Naive thymus-derived CD4-positive, alpha-beta T cell (primary cell): Measurements from ENCODE around the gene RAB44. TPM values are rescaled to one million over a fixed set of nuclear protein-coding genes. Genes with fewer than 3 reads are reported as not detected.

ENCODE experiments used
- ATAC-seq: fragments of 150-1000 bp; cut with Tn5 transposase; 2 replicates; pipeline ENCODE4 v1.10.0; 2021; ENCODE audit warnings: mild to moderate bottlenecking, moderate library complexity
- CTCF ChIA-PET: fragments of 350-600 bp; sonication (Branson Sonifier 250); formaldehyde crosslinking; loops from one replicate; lab custom pipeline; 2021; ENCODE audit warnings: antibody characterized with exemption; lab: Charles Lee
- POLR2A ChIA-PET: fragments of 350-600 bp; sonication (Branson Sonifier 250); formaldehyde crosslinking; loops from one replicate; lab custom pipeline; 2021; ENCODE audit warnings: antibody characterized with exemption, inconsistent platforms; lab: Charles Lee
- DNase-seq, 9 donors: peaks; one replicate each; pipeline versions ENCODE4 v3.0.0 to v3.0.0-alpha.2; 2020 to 2022; ENCODE audit warnings: mixed read lengths in 1 of 9
- H3K27ac ChIP-seq: one replicate; pipeline ENCODE4 v1.7.0; 2013; ENCODE audit warnings: mild to moderate bottlenecking, low read depth, low read length, moderate library complexity
- H3K27me3 ChIP-seq, 2 donors: one replicate each; pipeline ENCODE4 v1.7.0; 2013; ENCODE audit warnings: low read length in 2 of 2, mild to moderate bottlenecking in 2 of 2, moderate library complexity in 2 of 2; ENCODE audit not compliant: control insufficient read depth in 2 of 2, insufficient read depth in 2 of 2
- H3K36me3 ChIP-seq, 3 experiments: 1 replicate in 2 of 3; 2 replicates in 1 of 3; pipeline ENCODE4 v1.7.0; 2013; ENCODE audit warnings: low read length in 3 of 3, mild to moderate bottlenecking in 3 of 3, moderate library complexity in 1 of 3; ENCODE audit not compliant: insufficient read depth in 3 of 3, control insufficient read depth in 2 of 3
- H3K4me1 ChIP-seq, 2 donors: one replicate each; pipeline ENCODE4 v1.7.0; 2013; ENCODE audit warnings: low read length in 2 of 2, mild to moderate bottlenecking in 2 of 2, moderate library complexity in 1 of 2; ENCODE audit not compliant: control insufficient read depth in 2 of 2, insufficient read depth in 2 of 2
- H3K4me3 ChIP-seq: 2 replicates; pipeline ENCODE4 v1.7.0; 2013; ENCODE audit warnings: mild to moderate bottlenecking, low read length
- H3K9me3 ChIP-seq, 3 experiments: 1 replicate in 2 of 3; 2 replicates in 1 of 3; pipeline ENCODE4 v1.7.0; 2013; ENCODE audit warnings: low read length in 3 of 3; ENCODE audit not compliant: control insufficient read depth in 2 of 3
- H3K27ac Mint-ChIP-seq, 9 donors: one replicate each; pipeline ENCODE4 v1.8.0; 2020 to 2022; ENCODE audit warnings: mixed read lengths in 9 of 9, mild to moderate bottlenecking in 8 of 9, moderate library complexity in 5 of 9, inconsistent platforms in 2 of 9
- H3K27me3 Mint-ChIP-seq, 5 donors: one replicate each; pipeline ENCODE4 v1.8.0; 2021 to 2022; ENCODE audit warnings: mixed read lengths in 5 of 5, mild to moderate bottlenecking in 1 of 5
- H3K36me3 Mint-ChIP-seq, 5 donors: one replicate each; pipeline ENCODE4 v1.8.0; 2020 to 2022; ENCODE audit warnings: mixed read lengths in 5 of 5, mild to moderate bottlenecking in 3 of 5, inconsistent platforms in 1 of 5
- H3K4me1 Mint-ChIP-seq, 7 donors: one replicate each; pipeline ENCODE4 v1.8.0; 2020 to 2022; ENCODE audit warnings: mixed read lengths in 7 of 7, mild to moderate bottlenecking in 3 of 7, inconsistent platforms in 1 of 7
- H3K4me3 Mint-ChIP-seq, 10 donors: one replicate each; pipeline ENCODE4 v1.8.0; 2020 to 2022; ENCODE audit warnings: mild to moderate bottlenecking in 10 of 10, mixed read lengths in 10 of 10, moderate library complexity in 6 of 10, inconsistent platforms in 2 of 10
- H3K9me3 Mint-ChIP-seq, 11 donors: one replicate each; pipeline ENCODE4 v1.8.0; 2020 to 2022; ENCODE audit warnings: mixed read lengths in 11 of 11, mild to moderate bottlenecking in 4 of 11, inconsistent platforms in 1 of 11, moderate library complexity in 1 of 11
- intact Hi-C, 2 donors: fragments of 100-400 bp; cut with micrococcal nuclease; formaldehyde crosslinking; loops; one replicate each; pipeline ENCODE4 v1.15.1; 2023
- polyA plus RNA-seq, 2 donors: library from polyadenylated mRNA; unstranded; fragments of 300-500 nt; fragmentation: Illumina TruSeq; gene quantifications; one replicate each; pipeline ENCODE4 v1.2.3, GENCODE V29; 2021
- total RNA-seq, 6 experiments: library from RNA in 5 of 6; stranded (reverse) in 5 of 6; gene quantifications; 1 replicate in 5 of 6; 2 replicates in 1 of 6; pipeline ENCODE4 v1.2.3 and lab custom pipeline; 2021 to 2026

RAB44 gene
- total and polyA plus RNA-seq, 7 experiments from 2014 or later, result 0.07 to 10.1 (median 1.8) TPM; not detected in 4

- Mint-ChIP-seq H3K9me3 (peaks cover 0 to 1% (median 0%) of the 10 kb centered on the region in 11 donors), H3K27ac (no peak overlapping the region), H3K4me3 (no peak overlapping the region), H3K36me3 (no peaks in the 10 kb centered on the region), H3K27me3 (peaks cover 0 to 6% (median 0%) of the 10 kb centered on the region in 5 donors), H3K4me1 (peaks cover 0 to 24% (median 16%) of the 10 kb centered on the region in 7 donors)
- no peak for DNase-seq
- Histone ChIP-seq H3K4me1 (peaks cover 0 to 17% of the 10 kb centered on the region in 2 donors), H3K27me3 (no peaks in the 10 kb centered on the region), H3K27ac (no peak overlapping the region), H3K9me3 (no peaks in the 10 kb centered on the region), H3K4me3 (no peak overlapping the region), H3K36me3 (no peaks in the 10 kb centered on the region)
- POLR2A ChIA-PET, result no interaction called here
- CTCF ChIA-PET, result interaction anchor here (0.5 to 0.7 kb wide), 3 partner anchors 93 to 361 kb away, joined by 3 to 6 read pairs (median 4); no protein-coding TSS in a partner anchor
- intact Hi-C loops, result no loop called here
- ATAC-seq, result no peak
Observed at GRCh38 chr6:36666287-36666686, 31.3 kb upstream of the RAB44 start.

- intact Hi-C loops, result no loop called here
- Histone ChIP-seq H3K9me3 (no peaks in the 10 kb centered on the region), H3K27ac (no peak overlapping the region), H3K4me1 (peaks cover 0 to 15% of the 10 kb centered on the region in 2 donors), H3K36me3 (no peaks in the 10 kb centered on the region), H3K4me3 (no peak overlapping the region), H3K27me3 (no peaks in the 10 kb centered on the region)
- H3K36me3 Mint-ChIP-seq, result no peaks in the 10 kb centered on the region
- peaks cover 0 to 1% (median 0%) of the 10 kb centered on the region in 11 donors for H3K9me3 Mint-ChIP-seq
- H3K27ac Mint-ChIP-seq, result peak overlapping the region in 1 of 9 donors; percentile 23
- ATAC-seq (peak; percentile 56), DNase-seq (no peak)
- ChIA-PET POLR2A (interaction anchor here (0.6 kb wide), 1 partner anchor 16 kb away, joined by 3 read pairs; no protein-coding TSS in a partner anchor), CTCF (interaction anchor here (0.7 kb wide), 1 partner anchor 92 kb away, joined by 4 read pairs; no protein-coding TSS in a partner anchor)
- H3K4me3 Mint-ChIP-seq, result no peak overlapping the region
- H3K4me1 Mint-ChIP-seq, result peaks cover 0 to 23% (median 16%) of the 10 kb centered on the region in 7 donors
- peaks cover 0 to 6% (median 0%) of the 10 kb centered on the region in 5 donors for H3K27me3 Mint-ChIP-seq
Observed at GRCh38 chr6:36666826-36667591, 30.6 kb upstream of the RAB44 start.

GRCh38 chr6:36668591-36668990 lies 29.0 kb upstream of the RAB44 start:
- Histone ChIP-seq H3K27ac (no peak overlapping the region), H3K27me3 (no peaks in the 10 kb centered on the region), H3K4me1 (no peaks in the 10 kb centered on the region), H3K9me3 (no peaks in the 10 kb centered on the region), H3K4me3 (no peak overlapping the region), H3K36me3 (no peaks in the 10 kb centered on the region)
- ChIA-PET POLR2A (interaction anchor here (0.6 kb wide), 1 partner anchor 210 kb away, joined by 3 read pairs; no protein-coding TSS in a partner anchor), CTCF (interaction anchor here (1.0 kb wide), 1 partner anchor 53 kb away, joined by 3 read pairs; no protein-coding TSS in a partner anchor)
- intact Hi-C loops, result no loop called here
- DNase-seq (no peak), ATAC-seq (no peak)
- Mint-ChIP-seq H3K27me3 (no peaks in the 10 kb centered on the region), H3K36me3 (peaks cover 0 to 1% (median 0%) of the 10 kb centered on the region in 5 donors), H3K4me3 (no peak overlapping the region), H3K4me1 (peaks cover 0 to 8% (median under 1%) of the 10 kb centered on the region in 7 donors), H3K9me3 (peaks cover 0 to 1% (median 0%) of the 10 kb centered on the region in 11 donors), H3K27ac (no peak overlapping the region)

- Mint-ChIP-seq H3K27me3 (no peaks in the 10 kb centered on the region), H3K36me3 (peaks cover 0 to 1% (median 0%) of the 10 kb centered on the region in 5 donors), H3K27ac (no peak overlapping the region), H3K4me3 (no peak overlapping the region), H3K9me3 (peaks cover 0 to 1% (median 0%) of the 10 kb centered on the region in 11 donors), H3K4me1 (peaks cover 0 to 5% (median 0%) of the 10 kb centered on the region in 7 donors)
- DNase-seq (no peak), ATAC-seq (no peak)
- no peaks in the 10 kb centered on the region for H3K9me3 ChIP-seq
- H3K27ac ChIP-seq, result no peak overlapping the region
- intact Hi-C loops, result no loop called here
- POLR2A ChIA-PET, result no interaction called here
- no peaks in the 10 kb centered on the region for H3K4me1 ChIP-seq
- H3K27me3 ChIP-seq, result no peaks in the 10 kb centered on the region
- H3K4me3 ChIP-seq, result no peak overlapping the region
- CTCF ChIA-PET, result interaction anchor here (0.7 kb wide), 1 partner anchor 203 kb away, joined by 5 read pairs; no protein-coding TSS in a partner anchor
- no peaks in the 10 kb centered on the region for H3K36me3 ChIP-seq
Observed at GRCh38 chr6:36669002-36669401, 28.6 kb upstream of the RAB44 start.

- H3K27ac ChIP-seq, result no peak overlapping the region
- H3K27me3 ChIP-seq, result no peaks in the 10 kb centered on the region
- no peak for ATAC-seq
- CTCF ChIA-PET, result interaction anchor here (0.6 kb wide), 1 partner anchor 52 kb away, joined by 3 read pairs; no protein-coding TSS in a partner anchor
- no peak for DNase-seq
- Mint-ChIP-seq H3K36me3 (peaks cover 0 to 1% (median 0%) of the 10 kb centered on the region in 5 donors), H3K27me3 (no peaks in the 10 kb centered on the region), H3K27ac (no peak overlapping the region), H3K4me3 (no peak overlapping the region), H3K9me3 (no peaks in the 10 kb centered on the region), H3K4me1 (peaks cover 0 to 10% (median 0%) of the 10 kb centered on the region in 7 donors)
- H3K4me1 ChIP-seq, result no peaks in the 10 kb centered on the region
- H3K4me3 ChIP-seq, result no peak overlapping the region
- H3K36me3 ChIP-seq, result no peaks in the 10 kb centered on the region
- POLR2A ChIA-PET, result no interaction called here
- intact Hi-C loops, result no loop called here
- no peaks in the 10 kb centered on the region for H3K9me3 ChIP-seq
Observed at GRCh38 chr6:36670271-36670670, 27.4 kb upstream of the RAB44 start.

GRCh38 chr6:36671687-36672375 lies 25.8 kb upstream of the RAB44 start:
- no peak overlapping the region for H3K4me3 ChIP-seq
- POLR2A ChIA-PET, result no interaction called here
- CTCF ChIA-PET, result interaction anchor here (0.7 kb wide), 1 partner anchor 15 kb away, joined by 4 read pairs; no protein-coding TSS in a partner anchor
- H3K27me3 ChIP-seq, result no peaks in the 10 kb centered on the region
- H3K4me1 Mint-ChIP-seq, result peaks cover 0 to 22% (median 0%) of the 10 kb centered on the region in 7 donors
- DNase-seq (no peak), ATAC-seq (no peak)
- no peaks in the 10 kb centered on the region for H3K36me3 ChIP-seq
- H3K4me3 Mint-ChIP-seq, result no peak overlapping the region
- no peak overlapping the region for H3K27ac ChIP-seq
- H3K27me3 Mint-ChIP-seq, result no peaks in the 10 kb centered on the region
- intact Hi-C loops, result no loop called here
- no peaks in the 10 kb centered on the region for H3K9me3 ChIP-seq
- H3K9me3 Mint-ChIP-seq, result no peaks in the 10 kb centered on the region
- peaks cover 0 to 1% (median 0%) of the 10 kb centered on the region in 5 donors for H3K36me3 Mint-ChIP-seq
- H3K27ac Mint-ChIP-seq, result no peak overlapping the region
- H3K4me1 ChIP-seq, result no peaks in the 10 kb centered on the region
